ENCODE data around the gene MS4A12. TPM values are rescaled to one million over a fixed set of nuclear protein-coding genes. Genes with fewer than 3 reads are reported as not detected.

The MS4A12 gene
- total RNA-seq, 1 donor from 2014 or later = not detected

DNA sequence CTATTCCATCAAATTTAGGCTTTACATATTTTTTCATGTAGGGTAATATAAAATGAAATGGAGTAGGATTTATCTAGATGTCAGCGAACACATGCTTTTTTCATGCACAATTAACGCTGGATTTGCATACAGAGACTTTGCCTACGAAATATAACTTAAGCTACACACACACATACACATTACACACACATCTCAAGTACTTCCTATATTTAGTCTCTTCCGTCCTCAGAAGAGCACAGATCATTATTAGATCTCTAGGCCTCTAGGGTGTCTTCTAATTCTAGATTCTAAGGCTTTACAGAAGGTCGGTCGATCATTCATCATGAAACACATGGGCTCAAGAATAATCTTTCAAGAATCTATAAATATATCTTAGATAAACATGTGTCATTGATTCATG lies 18.8 kb downstream of the MS4A12 start:
- Histone ChIP-seq H2AFZ (replicated peaks) (no peak overlapping the region), H3K27ac (no peak overlapping the region), H3F3A (ENCODE audit: low read depth) (no peaks in the 10 kb centered on the region), H3K9me3 (ENCODE audit: low read depth) (no peaks in the 10 kb centered on the region), H3K4me3 (no peak overlapping the region), H3K9ac (no peak overlapping the region), H4K20me1 (ENCODE audit: low read depth) (no peaks in the 10 kb centered on the region), H3K4me2 (no peak overlapping the region), H3K4me1 (no peaks in the 10 kb centered on the region), H3K79me2 (ENCODE audit: low read depth) (no peaks in the 10 kb centered on the region), H3K36me3 (no peaks in the 10 kb centered on the region), H3K27me3 (no peaks in the 10 kb centered on the region)
- no peaks in the 10 kb centered on the region for H3K4me1 Mint-ChIP-seq
- TF ChIP-seq, protein P1, sequence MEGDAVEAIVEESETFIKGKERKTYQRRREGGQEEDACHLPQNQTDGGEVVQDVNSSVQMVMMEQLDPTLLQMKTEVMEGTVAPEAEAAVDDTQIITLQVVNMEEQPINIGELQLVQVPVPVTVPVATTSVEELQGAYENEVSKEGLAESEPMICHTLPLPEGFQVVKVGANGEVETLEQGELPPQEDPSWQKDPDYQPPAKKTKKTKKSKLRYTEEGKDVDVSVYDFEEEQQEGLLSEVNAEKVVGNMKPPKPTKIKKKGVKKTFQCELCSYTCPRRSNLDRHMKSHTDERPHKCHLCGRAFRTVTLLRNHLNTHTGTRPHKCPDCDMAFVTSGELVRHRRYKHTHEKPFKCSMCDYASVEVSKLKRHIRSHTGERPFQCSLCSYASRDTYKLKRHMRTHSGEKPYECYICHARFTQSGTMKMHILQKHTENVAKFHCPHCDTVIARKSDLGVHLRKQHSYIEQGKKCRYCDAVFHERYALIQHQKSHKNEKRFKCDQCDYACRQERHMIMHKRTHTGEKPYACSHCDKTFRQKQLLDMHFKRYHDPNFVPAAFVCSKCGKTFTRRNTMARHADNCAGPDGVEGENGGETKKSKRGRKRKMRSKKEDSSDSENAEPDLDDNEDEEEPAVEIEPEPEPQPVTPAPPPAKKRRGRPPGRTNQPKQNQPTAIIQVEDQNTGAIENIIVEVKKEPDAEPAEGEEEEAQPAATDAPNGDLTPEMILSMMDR (IDR thresholded peaks at IDR 0.05) = no peak
- no peak overlapping the region for H3K4me3 Mint-ChIP-seq
- no peak overlapping the region for H3K27ac Mint-ChIP-seq
- H3K36me3 Mint-ChIP-seq = peaks cover 3% of the 10 kb centered on the region
- H3K27me3 Mint-ChIP-seq (ENCODE audit: insufficient read depth, low read depth) = no peaks in the 10 kb centered on the region
- no peak for DNase-seq (ENCODE audit: low spot score)
- peaks cover 7% of the 10 kb centered on the region for H3K9me3 Mint-ChIP-seq

DNA sequence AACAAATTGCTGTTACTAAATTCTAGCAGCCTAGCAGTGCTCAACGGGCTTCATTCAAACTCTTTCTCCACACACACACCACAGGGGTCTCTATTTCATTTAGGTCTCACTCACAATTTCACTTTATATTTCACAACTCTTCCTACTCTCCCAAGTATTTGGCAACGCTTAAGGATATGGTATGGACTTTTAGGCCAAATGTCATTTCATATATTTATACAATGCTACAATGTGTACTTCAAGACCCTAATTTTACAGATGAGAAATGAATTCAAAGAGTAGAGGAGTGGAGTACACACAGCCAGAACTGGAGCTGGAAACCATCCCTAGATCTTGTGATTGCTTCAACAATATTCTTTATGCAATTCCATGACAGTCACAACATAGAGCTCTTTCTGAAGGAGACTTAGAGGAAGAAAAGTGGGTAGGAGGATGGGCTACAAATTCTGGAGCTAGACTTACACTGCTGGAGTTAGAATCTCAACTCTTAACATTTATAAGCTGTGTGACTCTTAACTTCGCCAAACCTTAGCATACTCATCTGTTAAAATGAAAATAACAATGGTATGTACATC lies 20.2 kb downstream of the MS4A12 start:
- H3K4me1 Mint-ChIP-seq = no peaks in the 10 kb centered on the region
- Histone ChIP-seq H3K4me1 (no peaks in the 10 kb centered on the region), H3K4me3 (no peak overlapping the region), H3K79me2 (ENCODE audit: low read depth) (no peaks in the 10 kb centered on the region), H3K27me3 (no peaks in the 10 kb centered on the region), H3K36me3 (no peaks in the 10 kb centered on the region), H3K9me3 (ENCODE audit: low read depth) (no peaks in the 10 kb centered on the region), H3K9ac (no peak overlapping the region), H3K4me2 (no peak overlapping the region), H4K20me1 (ENCODE audit: low read depth) (no peaks in the 10 kb centered on the region), H2AFZ (replicated peaks) (no peak overlapping the region), H3K27ac (no peak overlapping the region), H3F3A (ENCODE audit: low read depth) (no peaks in the 10 kb centered on the region)
- DNase-seq (ENCODE audit: low spot score) = no peak
- peaks cover 7% of the 10 kb centered on the region for H3K9me3 Mint-ChIP-seq
- H3K4me3 Mint-ChIP-seq = no peak overlapping the region
- H3K27ac Mint-ChIP-seq = no peak overlapping the region
- TF ChIP-seq EZH2phosphoT487 (IDR thresholded peaks at IDR 0.05) = no peak
- TF ChIP-seq, protein P1 (IDR thresholded peaks at IDR 0.05) = no peak
- no peak for TF ChIP-seq EZH2 (IDR thresholded peaks at IDR 0.05)
- H3K36me3 Mint-ChIP-seq = peaks cover 3% of the 10 kb centered on the region
- no peaks in the 10 kb centered on the region for H3K27me3 Mint-ChIP-seq (ENCODE audit: insufficient read depth, low read depth)

DNA sequence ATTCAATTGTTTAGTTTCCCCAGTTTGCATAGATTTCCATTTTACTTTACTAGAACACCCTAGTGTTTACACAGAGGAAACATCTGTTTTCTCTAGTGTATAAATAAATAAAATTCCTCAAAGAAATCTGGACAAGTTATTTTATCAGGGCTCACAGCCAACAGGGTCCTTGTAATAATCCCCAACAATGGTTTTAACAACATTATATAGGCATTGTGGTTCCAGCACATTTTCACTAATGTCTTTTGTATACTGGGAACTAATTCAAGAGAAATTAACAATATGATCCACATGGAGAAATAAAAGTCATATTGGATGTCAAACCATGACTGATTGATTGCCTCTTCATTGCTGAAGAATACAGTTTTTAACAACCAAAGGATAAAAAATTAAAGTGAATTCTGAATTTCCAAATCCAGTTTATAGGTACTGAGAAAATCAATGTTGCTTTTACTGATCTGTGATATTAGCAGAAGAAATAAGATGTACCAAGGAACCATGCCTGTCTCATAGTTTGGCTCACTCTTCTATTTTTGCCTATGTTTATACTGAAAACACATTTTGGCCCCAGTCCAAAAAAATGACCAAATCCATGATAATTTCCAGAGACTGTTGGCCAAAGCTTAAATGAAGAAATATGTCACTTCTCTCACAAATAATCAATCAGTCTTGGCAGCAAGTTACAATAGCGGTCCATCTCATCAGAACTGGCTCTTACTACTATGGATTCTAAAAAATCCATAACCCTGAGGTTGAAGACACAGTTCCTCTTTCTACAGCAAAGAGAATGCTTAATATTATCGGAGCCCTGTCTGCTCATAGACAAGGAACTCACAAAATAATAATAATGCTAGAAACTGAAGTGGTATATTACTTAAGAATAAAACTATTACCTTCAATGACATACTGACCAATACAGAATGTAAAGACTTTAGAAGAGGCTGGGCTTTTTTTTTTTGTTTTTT lies 21.2 kb downstream of the MS4A12 start:
- Histone ChIP-seq H3K4me2 (no peak overlapping the region), H2AFZ (replicated peaks) (no peak overlapping the region), H3K27me3 (no peaks in the 10 kb centered on the region), H4K20me1 (ENCODE audit: low read depth) (no peaks in the 10 kb centered on the region), H3K9me3 (ENCODE audit: low read depth) (no peaks in the 10 kb centered on the region), H3F3A (ENCODE audit: low read depth) (no peaks in the 10 kb centered on the region), H3K4me1 (no peaks in the 10 kb centered on the region), H3K27ac (no peak overlapping the region), H3K36me3 (no peaks in the 10 kb centered on the region), H3K79me2 (ENCODE audit: low read depth) (no peaks in the 10 kb centered on the region), H3K9ac (no peak overlapping the region), H3K4me3 (no peak overlapping the region)
- H3K9me3 Mint-ChIP-seq = peaks cover 5% of the 10 kb centered on the region
- no peak for DNase-seq (ENCODE audit: low spot score)
- H3K4me1 Mint-ChIP-seq = no peaks in the 10 kb centered on the region
- peaks cover 3% of the 10 kb centered on the region for H3K36me3 Mint-ChIP-seq
- TF ChIP-seq EZH2phosphoT487 (IDR thresholded peaks at IDR 0.05) = no peak
- TF ChIP-seq, protein P1 (IDR thresholded peaks at IDR 0.05) = no peak
- TF ChIP-seq EZH2 (IDR thresholded peaks at IDR 0.05) = no peak
- no peaks in the 10 kb centered on the region for H3K27me3 Mint-ChIP-seq (ENCODE audit: insufficient read depth, low read depth)
- no peak overlapping the region for H3K4me3 Mint-ChIP-seq
- no peak overlapping the region for H3K27ac Mint-ChIP-seq
